GM12872 (cell line): ENCODE data around the gene LECT2.

Source experiments
- CTCF ChIP-seq: IDR thresholded peaks from 3 replicates; pipeline ENCODE4 v1.5.1; 2011; ENCODE audit warnings: low read depth, mild to moderate bottlenecking, low read length, moderate library complexity; ENCODE audit not compliant: insufficient read depth

Gene LECT2

DNA sequence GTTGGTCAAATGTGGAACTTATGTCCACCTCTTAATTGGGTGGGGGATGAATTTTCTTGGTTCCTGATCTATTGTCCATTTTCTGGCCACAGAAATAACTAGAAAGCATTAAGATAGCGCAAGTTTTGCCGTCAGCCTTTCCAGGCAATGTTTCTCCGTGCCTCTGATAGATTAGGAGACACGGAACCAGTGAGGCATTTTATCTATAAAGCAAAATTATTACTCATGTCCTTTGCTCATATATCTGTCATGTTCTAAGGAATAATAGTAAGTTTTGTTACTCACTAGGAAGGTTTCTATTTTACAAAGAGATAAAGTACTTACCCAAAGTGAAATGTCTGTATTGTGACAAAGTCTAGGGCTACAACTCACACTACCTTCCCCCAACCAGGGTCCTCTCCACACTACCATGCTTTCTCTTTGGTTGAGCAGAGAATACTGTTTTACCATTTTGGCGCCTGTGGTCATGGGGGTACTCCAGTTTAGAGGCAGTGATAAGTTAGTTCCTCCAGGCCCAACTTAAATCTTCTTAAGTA lies 39.2 kb downstream of the LECT2 start:
- no peak for TF ChIP-seq CTCF

GRCh38 chr5:135913713-135914626 lies 40.8 kb downstream of the LECT2 start:
- TF ChIP-seq CTCF, result no peak

GRCh38 chr5:135905144-135905543 lies 49.6 kb downstream of the LECT2 start:
- no peak for TF ChIP-seq CTCF

- TF ChIP-seq CTCF, result no peak
These were observed 53.1 kb downstream of the LECT2 start for GRCh38 chr5:135901633-135902032.

DNA sequence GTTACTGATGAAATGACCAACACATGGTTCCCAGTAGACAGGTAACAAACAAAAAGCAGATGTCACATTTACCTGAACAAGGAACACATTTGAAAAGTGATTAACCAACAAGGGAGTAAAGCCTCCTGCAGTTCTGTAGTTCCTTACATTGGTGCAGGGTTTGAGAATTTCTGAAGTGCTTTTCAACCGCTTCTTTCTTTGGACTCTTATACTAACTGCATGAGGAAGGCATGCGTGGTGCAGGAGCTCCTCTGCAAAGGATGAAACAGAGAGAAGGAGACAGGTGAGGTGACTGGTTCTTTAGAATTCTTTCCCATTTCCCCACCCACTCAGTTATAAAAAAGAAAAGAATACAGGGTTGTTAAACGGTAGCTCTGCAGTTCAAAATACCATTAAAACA lies 54.5 kb downstream of the LECT2 start:
- TF ChIP-seq CTCF, result no peak

- no peak for TF ChIP-seq CTCF
These were observed 56.1 kb downstream of the LECT2 start for GRCh38 chr5:135898651-135899050.
